ENCODE measurements around the gene SLC25A21.
"Not testable (repeated sequence)": the region's sequence is repeated elsewhere in the genome, so short reads cannot be mapped to it uniquely, and the experiment has no call there.

SLC25A21 gene

GRCh38 chr14:36996857-36997590 lies 175.4 kb downstream of the SLC25A21 start:
- no peak overlapping the region for H3K9ac ChIP-seq (ENCODE audit: low read length)
- H3K36me3 ChIP-seq (ENCODE audit: insufficient read depth, low read length), result no peaks in the 10 kb centered on the region
- no peak overlapping the region for H3K4me3 ChIP-seq (ENCODE audit: low read depth in 1 of 2, low read length in 2 of 2)
- H3K4me1 ChIP-seq (ENCODE audit: insufficient read depth, low read length), result no peaks in the 10 kb centered on the region
- no peaks in the 10 kb centered on the region for H3K9me3 ChIP-seq (ENCODE audit: low read length)
- H3K27ac ChIP-seq (ENCODE audit: low read depth, low read length), result no peak overlapping the region
- H3K27me3 ChIP-seq (ENCODE audit: control insufficient read depth in 1 of 2, insufficient read depth in 2 of 2, low read length in 2 of 2), result no peaks in the 10 kb centered on the region

GRCh38 chr14:36996133-36996856 lies 176.1 kb downstream of the SLC25A21 start:
- H3K27me3 ChIP-seq (ENCODE audit: control insufficient read depth in 1 of 2, insufficient read depth in 2 of 2, low read length in 2 of 2), result no peaks in the 10 kb centered on the region
- H3K4me1 ChIP-seq (ENCODE audit: insufficient read depth, low read length), result no peaks in the 10 kb centered on the region
- H3K27ac ChIP-seq (ENCODE audit: low read depth, low read length), result no peak overlapping the region
- no peaks in the 10 kb centered on the region for H3K36me3 ChIP-seq (ENCODE audit: insufficient read depth, low read length)
- H3K9ac ChIP-seq (ENCODE audit: low read length), result no peak overlapping the region
- no peak overlapping the region for H3K4me3 ChIP-seq (ENCODE audit: low read depth in 1 of 2, low read length in 2 of 2)
- no peaks in the 10 kb centered on the region for H3K9me3 ChIP-seq (ENCODE audit: low read length)

GRCh38 chr14:36989806-36990205 lies 182.6 kb downstream of the SLC25A21 start:
- H3K4me1 ChIP-seq (ENCODE audit: insufficient read depth, low read length), result no peaks in the 10 kb centered on the region
- H3K27ac ChIP-seq (ENCODE audit: low read depth, low read length), result no peak overlapping the region
- H3K36me3 ChIP-seq (ENCODE audit: insufficient read depth, low read length), result no peaks in the 10 kb centered on the region
- H3K9ac ChIP-seq (ENCODE audit: low read length), result no peak overlapping the region
- H3K9me3 ChIP-seq (ENCODE audit: low read length), result no peaks in the 10 kb centered on the region
- H3K4me3 ChIP-seq (ENCODE audit: low read depth in 1 of 2, low read length in 2 of 2), result no peak overlapping the region
- no peaks in the 10 kb centered on the region for H3K27me3 ChIP-seq (ENCODE audit: control insufficient read depth in 1 of 2, insufficient read depth in 2 of 2, low read length in 2 of 2)

- Histone ChIP-seq H3K9ac (ENCODE audit: low read length) (no peak overlapping the region), H3K9me3 (ENCODE audit: low read length) (no peaks in the 10 kb centered on the region), H3K36me3 (ENCODE audit: insufficient read depth, low read length) (no peaks in the 10 kb centered on the region), H3K4me1 (ENCODE audit: insufficient read depth, low read length) (no peaks in the 10 kb centered on the region), H3K27me3 (ENCODE audit: control insufficient read depth in 1 of 2, insufficient read depth in 2 of 2, low read length in 2 of 2) (no peaks in the 10 kb centered on the region), H3K4me3 (ENCODE audit: low read depth in 1 of 2, low read length in 2 of 2) (no peak overlapping the region), H3K27ac (ENCODE audit: low read depth, low read length) (no peak overlapping the region)
Measured at GRCh38 chr14:36988989-36989388, 183.4 kb downstream of the SLC25A21 start.

- Histone ChIP-seq H3K4me3 (ENCODE audit: low read depth in 1 of 2, low read length in 2 of 2) (no peak overlapping the region), H3K27ac (ENCODE audit: low read depth, low read length) (no peak overlapping the region), H3K9ac (ENCODE audit: low read length) (no peak overlapping the region), H3K36me3 (ENCODE audit: insufficient read depth, low read length) (no peaks in the 10 kb centered on the region), H3K9me3 (ENCODE audit: low read length) (no peaks in the 10 kb centered on the region), H3K27me3 (ENCODE audit: control insufficient read depth in 1 of 2, insufficient read depth in 2 of 2, low read length in 2 of 2) (no peaks in the 10 kb centered on the region), H3K4me1 (ENCODE audit: insufficient read depth, low read length) (no peaks in the 10 kb centered on the region)
Measured at GRCh38 chr14:36988568-36988967, 183.8 kb downstream of the SLC25A21 start.

- Histone ChIP-seq H3K27me3 (ENCODE audit: control insufficient read depth in 1 of 2, insufficient read depth in 2 of 2, low read length in 2 of 2) (no peaks in the 10 kb centered on the region), H3K27ac (ENCODE audit: low read depth, low read length) (no peak overlapping the region), H3K4me3 (ENCODE audit: low read depth in 1 of 2, low read length in 2 of 2) (no peak overlapping the region), H3K36me3 (ENCODE audit: insufficient read depth, low read length) (no peaks in the 10 kb centered on the region), H3K4me1 (ENCODE audit: insufficient read depth, low read length) (no peaks in the 10 kb centered on the region), H3K9ac (ENCODE audit: low read length) (no peak overlapping the region), H3K9me3 (ENCODE audit: low read length) (no peaks in the 10 kb centered on the region)
Measured at GRCh38 chr14:36986407-36986806, 186.0 kb downstream of the SLC25A21 start.

- Histone ChIP-seq H3K4me1 (ENCODE audit: insufficient read depth, low read length) (no peaks in the 10 kb centered on the region), H3K27me3 (ENCODE audit: control insufficient read depth in 1 of 2, insufficient read depth in 2 of 2, low read length in 2 of 2) (no peaks in the 10 kb centered on the region), H3K9ac (ENCODE audit: low read length) (no peak overlapping the region), H3K4me3 (ENCODE audit: low read depth in 1 of 2, low read length in 2 of 2) (no peak overlapping the region), H3K36me3 (ENCODE audit: insufficient read depth, low read length) (no peaks in the 10 kb centered on the region), H3K27ac (ENCODE audit: low read depth, low read length) (no peak overlapping the region), H3K9me3 (ENCODE audit: low read length) (no peaks in the 10 kb centered on the region)
Measured at GRCh38 chr14:36981832-36982529, 190.4 kb downstream of the SLC25A21 start.

GRCh38 chr14:36980413-36980812 lies 192.0 kb downstream of the SLC25A21 start:
- not testable (repeated sequence) for H3K4me1 ChIP-seq (ENCODE audit: insufficient read depth, low read length); H3K36me3 ChIP-seq (ENCODE audit: insufficient read depth, low read length); H3K9me3 ChIP-seq (ENCODE audit: low read length); H3K27me3 ChIP-seq (ENCODE audit: control insufficient read depth in 1 of 2, insufficient read depth in 2 of 2, low read length in 2 of 2); H3K27ac ChIP-seq (ENCODE audit: low read depth, low read length); H3K9ac ChIP-seq (ENCODE audit: low read length); H3K4me3 ChIP-seq (ENCODE audit: low read depth in 1 of 2, low read length in 2 of 2)

GRCh38 chr14:36979863-36980262 lies 192.5 kb downstream of the SLC25A21 start:
- no peak overlapping the region for H3K4me3 ChIP-seq (ENCODE audit: low read depth in 1 of 2, low read length in 2 of 2)
- H3K27ac ChIP-seq (ENCODE audit: low read depth, low read length), result no peak overlapping the region
- H3K36me3 ChIP-seq (ENCODE audit: insufficient read depth, low read length), result no peaks in the 10 kb centered on the region
- no peaks in the 10 kb centered on the region for H3K27me3 ChIP-seq (ENCODE audit: control insufficient read depth in 1 of 2, insufficient read depth in 2 of 2, low read length in 2 of 2)
- H3K9me3 ChIP-seq (ENCODE audit: low read length), result no peaks in the 10 kb centered on the region
- no peaks in the 10 kb centered on the region for H3K4me1 ChIP-seq (ENCODE audit: insufficient read depth, low read length)
- no peak overlapping the region for H3K9ac ChIP-seq (ENCODE audit: low read length)

- no peak overlapping the region for H3K4me3 ChIP-seq (ENCODE audit: low read depth in 1 of 2, low read length in 2 of 2)
- no peaks in the 10 kb centered on the region for H3K36me3 ChIP-seq (ENCODE audit: insufficient read depth, low read length)
- H3K27ac ChIP-seq (ENCODE audit: low read depth, low read length), result no peak overlapping the region
- no peak overlapping the region for H3K9ac ChIP-seq (ENCODE audit: low read length)
- no peaks in the 10 kb centered on the region for H3K27me3 ChIP-seq (ENCODE audit: control insufficient read depth in 1 of 2, insufficient read depth in 2 of 2, low read length in 2 of 2)
- no peaks in the 10 kb centered on the region for H3K9me3 ChIP-seq (ENCODE audit: low read length)
- no peaks in the 10 kb centered on the region for H3K4me1 ChIP-seq (ENCODE audit: insufficient read depth, low read length)
Measured at GRCh38 chr14:36976571-36977023, 195.8 kb downstream of the SLC25A21 start.

- Histone ChIP-seq H3K4me3 (ENCODE audit: low read depth in 1 of 2, low read length in 2 of 2) (no peak overlapping the region), H3K9ac (ENCODE audit: low read length) (no peak overlapping the region), H3K36me3 (ENCODE audit: insufficient read depth, low read length) (no peaks in the 10 kb centered on the region), H3K27me3 (ENCODE audit: control insufficient read depth in 1 of 2, insufficient read depth in 2 of 2, low read length in 2 of 2) (no peaks in the 10 kb centered on the region), H3K4me1 (ENCODE audit: insufficient read depth, low read length) (no peaks in the 10 kb centered on the region), H3K27ac (ENCODE audit: low read depth, low read length) (no peak overlapping the region), H3K9me3 (ENCODE audit: low read length) (no peaks in the 10 kb centered on the region)
Measured at GRCh38 chr14:36975834-36976233, 196.6 kb downstream of the SLC25A21 start.
